ENCODE results near the gene CITED4. TPM values are rescaled to one million over a fixed set of nuclear protein-coding genes. Genes with fewer than 3 reads are reported as not detected.

The CITED4 gene
- total RNA-seq, 1 experiment from 2014 or later: not detected

DNA sequence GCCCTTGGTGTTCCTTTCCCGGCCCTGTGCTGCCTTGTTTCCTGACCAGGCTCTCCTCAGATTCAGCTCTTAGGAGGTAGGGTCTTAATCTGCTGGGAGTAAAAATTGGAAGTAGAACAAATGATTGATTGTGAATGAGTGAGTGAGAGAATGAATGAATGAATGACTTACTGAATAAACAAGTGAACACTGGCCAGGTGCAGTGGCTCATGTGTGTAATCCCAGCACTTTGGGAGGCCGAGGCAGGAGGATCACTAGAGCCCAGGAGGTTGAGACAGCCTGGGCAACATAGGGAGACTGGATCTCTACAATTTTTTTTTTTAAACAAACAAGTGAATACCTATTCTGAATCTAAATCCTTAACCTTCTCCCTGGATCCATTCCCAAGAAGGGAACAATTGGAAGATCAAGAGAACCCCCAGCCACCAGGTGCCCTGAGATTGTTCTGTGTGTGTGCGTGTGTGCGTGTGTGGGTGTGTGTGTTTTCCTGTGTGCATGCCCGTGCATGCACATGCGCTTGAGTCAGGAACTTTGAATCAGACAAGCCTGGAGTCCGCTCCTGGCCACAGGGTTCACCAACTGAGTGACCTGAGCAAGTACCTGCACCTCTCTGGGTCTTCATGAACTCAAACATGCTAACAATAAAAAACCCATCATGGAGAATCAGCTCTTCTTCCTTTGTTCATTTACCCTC lies 24.3 kb upstream of the CITED4 start:
- no peak for DNase-seq (ENCODE audit: low read depth)

DNA sequence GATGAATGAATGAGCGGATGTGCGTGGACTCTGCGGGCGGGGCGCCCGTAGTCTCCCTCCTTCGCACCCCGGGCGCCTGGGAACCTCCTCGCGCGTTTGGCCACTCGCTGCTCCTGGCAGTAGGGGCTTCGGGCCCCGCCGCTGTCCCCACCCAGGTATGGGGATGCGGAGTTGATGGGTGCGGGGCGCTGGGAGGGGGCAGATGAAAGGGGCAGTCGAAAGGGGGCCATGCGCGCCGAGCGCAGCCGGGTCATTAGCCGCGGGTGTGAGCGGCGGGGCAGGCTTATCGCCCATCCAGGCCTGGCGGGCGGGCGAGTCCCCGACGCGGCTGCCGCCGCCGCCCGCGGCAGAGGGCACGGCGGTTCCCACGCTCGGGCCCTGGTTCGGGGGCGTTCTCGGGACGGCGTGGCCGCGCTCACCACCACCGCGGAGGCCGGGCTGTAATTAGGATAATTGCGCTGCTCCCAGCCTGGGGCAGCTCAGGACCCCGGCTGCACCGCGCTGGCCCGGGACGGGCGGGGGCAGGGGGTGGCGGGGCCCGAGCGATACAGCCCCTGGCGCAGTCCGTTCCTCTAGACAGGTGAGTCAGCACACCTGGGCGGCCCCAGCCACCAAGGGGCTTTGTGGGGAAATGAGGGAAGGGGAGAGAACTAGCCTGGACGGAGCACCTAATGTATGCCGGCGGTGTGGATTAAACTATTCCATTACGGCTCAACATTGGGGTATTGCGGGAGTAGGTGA lies 22.1 kb upstream of the CITED4 start:
- DNase-seq (ENCODE audit: low read depth): no peak

DNA sequence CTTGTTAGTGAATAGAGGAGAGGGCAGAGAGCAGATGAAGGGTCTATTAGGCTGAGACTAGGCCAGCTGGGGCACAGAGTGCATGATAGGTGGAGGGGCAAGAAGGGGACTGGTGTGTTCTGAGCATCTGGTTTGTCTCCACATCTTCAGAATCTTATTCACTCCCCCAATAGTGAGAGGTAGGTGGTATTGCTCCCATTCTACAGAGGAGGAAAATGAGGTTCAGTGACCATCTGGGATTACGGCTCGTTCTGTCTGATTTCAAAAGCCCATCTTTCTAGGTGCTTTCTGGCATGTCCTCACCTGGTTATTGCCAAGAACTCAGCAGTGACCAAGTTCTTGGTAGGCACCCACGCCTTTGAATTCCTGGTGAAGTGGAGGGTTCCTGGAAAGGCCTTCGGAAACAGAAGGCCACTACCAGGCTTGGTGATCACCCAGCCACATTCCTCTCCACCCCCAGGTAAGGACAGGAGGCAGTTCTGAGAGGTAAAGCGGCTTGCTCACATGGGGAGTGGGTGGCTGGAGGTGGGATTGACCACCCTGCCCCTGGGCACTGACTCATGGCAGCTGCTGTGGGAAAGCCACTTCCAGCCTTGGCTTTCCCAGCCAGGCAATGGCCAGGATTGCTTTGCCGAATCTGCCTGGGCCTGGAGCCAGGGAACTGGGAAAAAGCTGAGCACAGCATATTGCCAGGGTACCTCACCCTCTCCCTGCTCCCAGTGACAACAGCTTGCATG lies 18.8 kb upstream of the CITED4 start:
- DNase-seq (ENCODE audit: low read depth): no peak

DNA sequence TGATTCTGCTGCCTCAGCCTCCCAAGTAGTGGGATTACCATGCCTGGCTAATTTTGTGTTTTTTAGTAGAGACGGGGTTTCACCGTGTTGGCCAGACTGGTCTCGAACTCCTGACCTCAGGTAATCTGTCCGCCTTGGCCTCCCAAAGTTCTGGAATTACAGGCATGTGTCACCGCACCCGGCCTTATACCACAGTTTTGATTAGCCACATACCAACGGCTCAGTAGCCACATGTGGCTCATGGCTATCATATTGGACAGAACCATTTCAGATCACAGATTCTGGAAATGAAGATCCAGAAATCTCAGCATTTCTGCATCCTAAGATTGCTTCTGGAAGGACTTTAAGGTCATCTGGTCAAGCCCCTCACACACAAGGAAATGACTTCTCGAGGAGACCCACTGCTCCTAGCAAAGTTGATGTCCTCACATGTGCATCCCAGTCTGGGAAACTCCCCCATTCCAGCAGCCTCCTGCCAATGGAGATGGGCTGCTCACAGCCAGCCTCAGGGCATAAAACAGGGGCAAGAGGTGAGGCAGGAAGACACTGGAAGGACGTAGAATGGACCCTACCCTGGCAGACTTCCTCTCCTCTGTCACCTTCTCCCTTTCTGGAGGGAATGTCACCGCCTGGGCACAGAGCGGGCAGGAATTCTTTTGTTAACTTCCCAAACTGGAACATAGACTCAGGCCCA lies 17.5 kb upstream of the CITED4 start:
- no peak for DNase-seq (ENCODE audit: low read depth)

DNA sequence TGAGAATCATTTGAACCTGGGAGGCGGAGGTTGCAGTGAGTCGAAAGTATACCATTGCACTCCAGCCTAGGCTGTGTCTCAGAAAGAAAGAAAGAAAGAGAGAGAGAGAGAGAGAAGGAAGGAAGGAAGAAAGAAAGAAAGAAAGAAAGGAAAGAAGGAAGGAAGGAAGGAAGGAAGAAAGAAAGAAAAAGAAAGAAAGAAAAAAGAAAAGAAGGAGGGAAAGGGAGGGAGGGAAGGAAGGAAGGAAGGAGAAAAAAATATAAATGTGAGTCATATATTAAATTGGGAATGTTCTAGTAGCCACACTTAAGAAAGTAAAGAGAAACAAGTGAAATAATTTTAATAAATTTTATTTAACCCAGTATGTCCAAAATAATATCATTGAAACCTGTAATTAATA lies 16.7 kb upstream of the CITED4 start:
- DNase-seq (ENCODE audit: low read depth): no peak

DNA sequence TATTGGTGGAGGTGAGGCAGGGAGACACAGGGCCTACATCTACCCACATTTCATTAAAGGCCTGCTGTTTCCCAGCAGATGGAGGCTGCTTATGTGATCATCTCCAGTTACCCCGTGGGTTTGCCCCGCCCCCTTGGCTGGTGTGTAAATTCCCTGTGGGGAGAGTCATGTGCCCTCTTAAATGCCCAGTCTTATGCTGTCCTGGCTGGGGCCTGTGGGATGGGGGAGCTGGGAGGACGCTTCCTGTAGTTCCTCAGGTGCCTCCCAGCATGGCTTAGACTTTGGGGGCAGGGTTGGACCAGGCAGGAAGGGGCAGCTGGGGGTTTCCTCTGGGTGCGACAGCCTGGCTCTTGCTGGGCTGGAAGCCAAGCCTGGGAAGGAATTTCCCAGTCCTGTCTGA lies 15.5 kb upstream of the CITED4 start:
- DNase-seq (ENCODE audit: low read depth): peak; percentile 99

DNA sequence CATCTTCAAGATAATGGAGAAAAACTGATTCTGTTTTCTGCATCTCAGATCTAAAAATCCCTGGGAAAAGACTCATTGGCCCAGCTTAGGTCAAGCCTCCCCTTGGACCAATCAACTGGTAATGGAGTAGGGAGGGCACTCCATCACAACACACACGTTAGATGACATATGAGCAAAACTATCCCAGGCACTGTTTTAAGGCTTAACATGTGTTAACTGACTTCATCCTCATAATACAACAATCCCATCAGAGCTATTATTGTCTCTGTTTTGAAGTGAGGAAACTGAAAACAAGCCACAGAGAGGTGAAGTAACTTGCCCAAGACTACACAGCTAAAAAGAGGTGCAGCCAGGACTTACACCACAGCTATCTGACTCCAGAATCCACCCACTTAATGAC lies 14.7 kb upstream of the CITED4 start:
- no peak for DNase-seq (ENCODE audit: low read depth)

DNA sequence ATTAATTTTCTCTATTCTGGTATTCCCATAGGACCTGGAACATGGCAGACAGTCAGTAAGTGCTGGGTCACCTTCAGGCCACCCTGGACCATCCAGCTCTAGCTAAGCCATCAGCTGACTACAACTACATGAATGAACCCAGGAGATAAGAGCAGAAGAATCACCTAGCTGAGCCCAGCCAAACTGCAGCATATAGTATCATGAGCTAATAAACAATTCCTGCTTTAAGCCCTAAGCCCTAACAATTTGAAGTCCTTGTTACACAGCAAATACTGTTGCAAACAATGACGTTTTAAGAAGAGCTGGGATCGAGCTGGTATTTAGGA lies 14.2 kb upstream of the CITED4 start:
- DNase-seq (ENCODE audit: low read depth): no peak

DNA sequence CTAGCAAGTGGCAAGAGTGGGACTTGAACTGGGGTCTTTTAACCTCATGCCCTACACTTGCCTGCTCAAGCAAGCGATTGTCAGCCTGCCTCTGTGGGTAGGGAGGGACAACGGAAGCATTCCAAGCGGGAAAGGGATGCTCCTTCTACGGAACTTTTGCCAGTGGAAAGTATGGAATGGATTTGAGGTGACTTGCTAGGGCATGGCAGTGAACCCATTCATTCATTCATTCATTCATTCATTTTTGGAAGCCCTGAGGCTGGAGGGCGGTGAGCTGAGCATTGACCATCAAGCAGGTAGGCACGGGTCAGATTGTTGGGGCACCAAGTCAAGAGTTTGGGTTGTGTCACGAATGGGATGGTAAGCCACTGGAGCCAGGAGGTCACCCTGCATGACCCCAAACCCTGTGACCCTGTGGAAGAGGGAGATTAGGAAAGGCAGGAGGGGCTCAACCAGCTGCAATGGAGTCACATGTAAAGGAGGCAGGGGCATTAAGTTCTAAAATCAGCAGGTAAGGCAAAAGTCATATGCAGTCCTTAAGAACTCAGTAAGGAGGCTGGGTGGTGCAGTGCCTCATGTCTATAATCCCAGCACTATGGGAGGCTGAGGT lies 11.8 kb upstream of the CITED4 start:
- peak; percentile 23 for DNase-seq (ENCODE audit: low read depth)

DNA sequence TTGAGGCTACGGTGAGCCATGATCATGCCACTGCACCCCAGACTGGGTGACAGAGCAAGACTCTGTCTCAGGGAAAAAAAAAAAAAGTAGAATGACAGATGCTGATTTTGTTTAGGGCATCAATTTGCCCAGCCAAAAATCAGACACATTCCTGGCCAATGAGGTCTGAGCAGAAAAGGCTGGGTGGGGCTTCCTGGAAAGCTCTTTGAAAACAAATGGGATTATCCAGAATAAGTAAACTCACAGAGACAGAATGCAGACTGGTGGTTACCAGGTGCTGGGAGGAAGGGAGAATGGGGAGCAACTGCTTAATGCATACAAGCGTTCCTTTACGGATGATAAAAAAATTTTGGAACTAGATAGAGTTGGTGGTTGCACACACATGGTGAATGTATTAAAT lies 10.1 kb upstream of the CITED4 start:
- no peak for DNase-seq (ENCODE audit: low read depth)

DNA sequence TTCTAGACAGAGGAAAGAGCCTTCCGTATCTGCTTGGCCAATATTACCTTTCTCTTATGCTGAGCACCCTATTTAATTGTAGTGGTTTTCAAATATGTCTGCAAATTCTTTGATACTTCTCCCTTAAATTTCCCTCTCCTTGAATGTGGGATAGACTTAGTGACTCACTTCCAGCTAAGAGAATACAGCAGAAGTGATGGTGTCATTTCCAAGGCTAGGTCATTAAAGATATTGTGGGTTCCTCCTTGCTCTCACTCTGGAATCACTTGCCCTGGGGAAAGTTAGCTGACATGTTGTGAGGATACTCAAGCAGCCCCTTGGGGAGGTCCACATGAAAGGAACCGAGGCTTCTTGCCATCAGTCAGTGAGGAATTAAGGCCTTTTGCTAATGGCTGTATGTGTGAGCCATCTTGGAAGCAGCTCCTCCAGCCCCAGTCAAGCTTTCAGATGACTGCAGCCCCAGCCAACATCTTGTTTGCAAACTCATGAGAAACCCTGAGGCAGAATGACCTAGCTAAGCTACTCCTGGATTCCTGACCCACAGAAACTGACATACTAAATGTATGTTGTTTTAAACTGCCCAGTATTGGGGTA lies 8.1 kb upstream of the CITED4 start:
- DNase-seq (ENCODE audit: low read depth): peak; percentile 73

DNA sequence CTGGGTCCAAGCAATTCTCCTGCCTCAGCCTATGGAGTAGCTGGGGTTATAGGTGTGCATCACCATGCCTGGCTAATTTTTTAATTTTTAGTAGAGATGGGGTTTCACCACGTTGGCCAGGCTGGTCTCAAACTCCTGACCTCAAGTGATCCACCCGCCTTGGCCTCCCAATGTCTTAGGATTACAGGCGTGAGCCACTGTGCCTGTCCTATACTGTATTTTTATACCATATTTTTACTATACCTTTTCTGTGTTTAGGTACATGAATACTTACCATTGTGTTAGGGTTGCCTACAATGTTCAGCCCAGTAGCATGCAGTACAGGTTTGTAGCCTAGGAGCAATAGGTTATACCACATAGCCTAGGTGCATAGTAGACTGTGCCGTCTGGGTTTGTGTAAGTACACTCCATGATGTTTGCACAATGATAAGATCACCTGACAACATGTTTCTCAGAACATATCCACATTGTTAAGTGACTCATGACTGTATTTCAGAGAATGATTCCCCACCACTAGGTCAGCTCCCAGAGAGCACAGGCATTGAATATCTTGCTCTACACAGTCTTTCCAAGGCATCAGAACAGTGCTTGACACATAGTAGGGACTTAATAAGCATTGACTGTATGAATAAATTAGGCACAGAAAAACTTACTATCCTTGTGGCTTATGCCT lies 6.0 kb upstream of the CITED4 start:
- peak; percentile 79 for DNase-seq (ENCODE audit: low read depth)

DNA sequence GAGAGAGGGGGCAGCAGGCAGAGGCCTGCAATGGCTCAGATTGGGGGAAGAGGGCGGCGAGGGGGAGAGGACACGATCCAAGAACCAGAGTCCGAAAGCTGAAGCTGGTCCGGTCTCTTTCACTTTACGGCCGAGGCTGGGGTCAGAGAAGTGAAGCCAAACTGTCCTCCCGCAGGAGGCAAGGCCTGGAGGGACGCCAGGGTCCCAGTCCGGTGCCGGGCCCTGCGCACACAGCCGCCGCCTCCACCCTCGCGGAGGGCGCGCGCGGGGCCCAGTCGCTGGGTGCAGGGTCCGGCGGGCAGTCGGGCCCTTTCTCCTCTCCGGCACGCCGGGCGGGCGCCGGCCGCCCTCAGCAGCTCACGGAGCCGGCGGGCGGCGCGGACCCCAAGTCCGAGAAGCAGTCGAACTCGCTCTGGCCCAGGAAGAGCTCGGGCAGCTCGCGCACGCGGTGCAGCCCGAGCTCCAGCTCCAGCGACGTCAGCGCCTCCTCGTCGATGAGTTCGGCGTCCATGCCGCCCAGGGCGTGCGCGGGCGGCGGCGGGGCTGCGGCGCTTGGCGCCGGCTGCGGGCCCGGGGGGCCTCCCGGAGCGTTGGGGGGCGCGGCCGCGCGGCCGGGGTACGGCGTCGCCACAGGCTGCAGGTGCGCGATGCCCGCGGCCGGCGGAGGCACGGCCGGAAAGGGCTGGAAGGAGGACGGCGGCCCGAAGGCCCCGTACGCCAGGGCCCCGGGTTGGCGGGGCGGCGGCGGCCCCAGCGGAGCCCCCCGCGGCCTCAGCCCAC lies 749 bp downstream of the CITED4 start:
- no peak for DNase-seq (ENCODE audit: low read depth)

DNA sequence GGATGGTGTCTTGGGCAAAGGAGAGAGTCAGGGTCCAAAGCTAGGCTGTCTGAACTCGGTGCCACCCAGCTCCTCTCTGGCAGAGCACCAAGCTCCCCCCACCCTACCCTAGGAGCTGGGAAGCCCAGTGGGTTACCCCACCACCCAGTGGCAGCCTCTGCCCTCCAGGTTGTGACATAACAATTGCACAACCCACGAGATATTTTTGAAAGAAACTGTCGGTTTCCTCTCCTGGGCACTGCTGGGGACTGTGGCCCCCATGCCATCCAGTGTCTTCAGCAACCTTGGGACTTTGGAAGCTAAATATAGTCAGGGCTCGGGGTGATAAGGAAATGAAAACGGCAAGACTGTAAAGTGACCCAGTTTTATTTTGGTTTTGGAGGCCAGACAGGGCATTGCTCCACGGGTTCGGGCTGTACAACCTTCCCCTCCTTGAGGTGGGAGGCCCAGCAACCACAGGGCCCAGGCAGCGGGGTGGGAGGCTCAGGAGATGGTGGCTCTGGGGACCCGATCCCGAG lies 1.4 kb downstream of the CITED4 start:
- no peak for DNase-seq (ENCODE audit: low read depth)

DNA sequence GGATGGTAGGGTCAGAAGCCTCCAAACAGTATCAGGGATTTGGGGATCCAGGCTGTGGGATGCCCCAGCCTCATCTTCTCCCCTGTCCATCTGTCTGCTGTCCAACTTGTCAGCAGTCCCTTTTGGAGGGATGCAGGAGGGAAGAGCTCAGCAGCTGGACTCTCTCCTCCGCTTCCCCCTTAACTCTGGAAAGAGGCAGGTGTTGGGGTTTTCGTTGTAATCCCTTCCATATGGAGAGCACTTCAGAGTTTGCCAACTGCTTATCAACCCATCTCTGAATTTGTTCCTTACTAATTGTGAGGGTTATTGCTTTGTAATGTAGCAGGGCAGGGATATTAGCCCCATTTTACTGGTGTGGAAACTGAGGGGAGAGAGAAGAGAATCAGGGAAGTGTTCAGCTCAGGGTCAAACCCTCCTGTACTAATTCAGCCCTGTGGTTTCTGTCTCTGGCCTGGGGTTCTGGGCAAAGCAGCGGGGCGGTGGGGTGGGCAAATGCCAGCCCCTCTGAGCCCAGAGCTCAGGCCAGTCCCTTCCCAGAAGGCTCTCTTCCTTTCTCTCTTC lies 3.2 kb downstream of the CITED4 start:
- DNase-seq (ENCODE audit: low read depth): no peak

DNA sequence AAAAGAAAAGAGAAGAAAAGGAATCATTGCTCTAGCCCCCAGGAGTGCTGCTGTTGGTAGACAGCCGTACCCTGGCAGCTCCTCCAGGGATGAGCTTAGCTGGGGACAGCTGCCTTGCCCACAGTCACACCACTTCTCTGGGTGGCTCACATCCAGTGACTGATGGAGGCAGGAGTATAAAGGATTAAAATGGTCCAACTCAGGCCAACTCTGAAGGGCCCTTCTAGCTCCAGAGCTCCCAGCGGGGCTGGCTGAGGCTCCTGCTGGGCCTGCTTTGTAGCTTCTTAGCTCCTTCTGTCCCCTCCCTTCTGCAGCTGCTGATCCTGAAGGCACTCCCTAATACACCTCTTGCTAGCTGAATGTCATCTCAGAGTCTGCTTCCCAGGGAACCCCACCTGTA lies 4.4 kb downstream of the CITED4 start:
- DNase-seq (ENCODE audit: low read depth): no peak

DNA sequence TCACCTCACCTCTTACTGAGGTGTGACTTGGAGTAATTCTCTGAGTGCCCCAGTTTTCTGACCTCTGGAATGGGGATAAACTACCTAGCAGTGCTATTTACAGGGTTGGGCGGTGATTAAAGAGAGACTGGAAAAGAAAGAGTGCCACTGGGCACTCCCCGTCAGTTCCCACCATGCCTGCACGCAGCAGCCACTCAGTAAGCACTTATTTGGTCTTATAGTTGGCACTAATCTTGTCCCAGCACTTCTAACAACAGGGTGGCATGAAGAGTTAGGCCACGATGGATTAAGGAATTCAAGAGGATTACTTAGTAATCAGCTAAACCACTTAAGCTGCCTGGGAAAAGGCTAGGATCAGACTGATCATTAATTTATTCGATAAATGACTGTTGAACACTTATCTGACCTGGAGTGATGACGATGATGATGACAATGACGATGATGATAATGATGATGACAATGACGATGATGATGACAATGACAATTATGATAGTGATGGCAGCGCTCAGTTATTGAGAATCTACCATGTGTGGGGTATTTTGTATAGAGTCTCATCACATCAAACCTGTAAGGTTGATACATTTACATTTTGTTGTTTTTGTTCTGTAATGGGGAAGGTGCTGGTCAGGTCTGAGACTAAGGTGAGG lies 5.4 kb downstream of the CITED4 start:
- no peak for DNase-seq (ENCODE audit: low read depth)

DNA sequence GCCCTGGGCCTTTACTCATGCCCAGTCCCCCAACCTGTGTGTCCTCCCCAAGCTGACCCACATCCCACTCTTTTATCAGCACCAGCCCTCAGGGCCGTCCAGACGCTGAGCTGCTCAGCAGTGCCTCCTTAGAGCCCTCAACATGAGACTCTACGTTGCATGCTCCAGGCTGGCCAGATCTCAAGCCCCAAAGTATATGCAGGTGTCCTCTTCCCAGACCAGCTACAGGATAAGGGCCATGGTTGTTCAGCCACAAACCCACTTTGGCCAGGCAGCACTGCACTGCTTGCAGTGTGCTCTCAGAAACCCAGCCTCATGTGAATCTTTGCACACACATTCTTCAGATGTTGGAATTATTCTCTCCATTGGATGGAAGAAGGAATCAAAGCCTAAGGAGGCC lies 6.0 kb downstream of the CITED4 start:
- no peak for DNase-seq (ENCODE audit: low read depth)

DNA sequence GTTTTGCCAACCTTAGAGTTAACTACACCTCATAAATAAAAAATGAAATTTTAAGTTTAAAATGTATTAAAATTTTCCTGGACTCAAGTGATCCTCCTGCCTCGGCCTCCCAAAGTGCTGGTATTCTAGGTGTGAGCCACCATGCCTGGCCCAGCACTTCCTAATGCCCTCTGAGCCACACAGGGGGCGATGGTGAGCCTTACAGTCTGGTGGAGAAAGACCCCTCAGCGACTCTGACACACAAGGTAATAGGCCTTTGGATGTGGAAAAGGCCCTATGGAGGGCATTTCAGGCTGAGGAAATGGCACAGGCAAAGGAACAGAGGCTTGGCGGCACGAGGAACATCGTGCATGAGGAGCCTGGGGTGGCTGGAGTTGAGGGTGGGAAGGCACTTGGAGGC lies 6.7 kb downstream of the CITED4 start:
- DNase-seq (ENCODE audit: low read depth): no peak
